GM23338 (cell line): ENCODE results near the gene RAB6A. TPM values are rescaled to one million over a fixed set of nuclear protein-coding genes. Genes with fewer than 3 reads are reported as not detected.

Source experiments
- ATAC-seq: fragments of 200-7000 bp; cut with Tn5 transposase; 3 replicates; pipeline ENCODE4 v1.9.1; 2020
- DNase-seq: peaks from one replicate; pipeline ENCODE4 v3.0.0-alpha.2; 2015; ENCODE audit warnings: low spot score
- H2AFZ ChIP-seq: fragments of 200-600 bp; sonication (generic); 2 replicates; pipeline ENCODE4 v1.8.0; 2016; ENCODE audit warnings: antibody characterized with exemption, mild to moderate bottlenecking, moderate library complexity
- H3F3A ChIP-seq: fragments of 200-600 bp; sonication (generic); replicated peaks from 2 replicates; pipeline ENCODE4 v1.8.0; 2017; ENCODE audit warnings: antibody characterized with exemption, mixed run types, low read depth
- H3K27ac ChIP-seq: fragments of 200-600 bp; sonication (generic); 2 replicates; pipeline ENCODE4 v1.6.1; 2016; ENCODE audit warnings: low read depth
- H3K27me3 ChIP-seq: fragments of 200-600 bp; sonication (generic); 2 replicates; pipeline ENCODE4 v1.8.0; 2016; ENCODE audit warnings: mild to moderate bottlenecking, mixed run types, moderate library complexity; ENCODE audit not compliant: insufficient read depth
- H3K36me3 ChIP-seq: fragments of 200-600 bp; sonication (generic); 2 replicates; pipeline ENCODE4 v1.8.0; 2016; ENCODE audit warnings: mild to moderate bottlenecking; ENCODE audit not compliant: insufficient read depth
- H3K4me1 ChIP-seq: fragments of 200-600 bp; sonication (generic); 2 replicates; pipeline ENCODE4 v1.8.0; 2016; ENCODE audit warnings: mild to moderate bottlenecking, moderate library complexity; ENCODE audit not compliant: insufficient read depth
- H3K4me2 ChIP-seq: fragments of 200-600 bp; sonication (generic); 2 replicates; pipeline ENCODE4 v1.7.1; 2017; ENCODE audit warnings: mixed run types
- H3K4me3 ChIP-seq: fragments of 200-600 bp; sonication (generic); 2 replicates; pipeline ENCODE4 v1.6.1; 2016; ENCODE audit warnings: mixed run types
- H3K79me2 ChIP-seq: fragments of 200-600 bp; sonication (generic); replicated peaks from 2 replicates; pipeline ENCODE4 v1.8.0; 2017; ENCODE audit warnings: mild to moderate bottlenecking; ENCODE audit not compliant: insufficient read depth
- H3K9me2 ChIP-seq: fragments of 200-600 bp; sonication (generic); 2 replicates; pipeline ENCODE4 v1.8.0; 2017; ENCODE audit not compliant: insufficient read depth
- H4K20me1 ChIP-seq: fragments of 200-600 bp; sonication (generic); replicated peaks from 2 replicates; pipeline ENCODE4 v1.8.0; 2017; ENCODE audit warnings: mild to moderate bottlenecking; ENCODE audit not compliant: insufficient read depth
- H3K27ac Mint-ChIP-seq: 2 replicates; pipeline ENCODE4 v1.8.0; 2020; ENCODE audit warnings: inconsistent platforms, mild to moderate bottlenecking, moderate library complexity, mixed read lengths
- H3K27me3 Mint-ChIP-seq: 3 replicates; pipeline ENCODE4 v1.8.0; 2022; ENCODE audit warnings: low read depth, mild to moderate bottlenecking, moderate library complexity, mixed read lengths, inconsistent platforms; ENCODE audit not compliant: insufficient read depth, poor library complexity
- H3K36me3 Mint-ChIP-seq: 3 replicates; pipeline ENCODE4 v1.8.0; 2021; ENCODE audit warnings: low read depth, mild to moderate bottlenecking, inconsistent platforms, moderate library complexity, mixed read lengths
- H3K4me1 Mint-ChIP-seq: 3 replicates; pipeline ENCODE4 v1.8.0; 2020; ENCODE audit warnings: mild to moderate bottlenecking, inconsistent platforms, mixed read lengths
- H3K4me3 Mint-ChIP-seq: 3 replicates; pipeline ENCODE4 v1.8.0; 2021; ENCODE audit warnings: moderate library complexity, mild to moderate bottlenecking, inconsistent platforms, mixed read lengths
- H3K9me3 Mint-ChIP-seq: 3 replicates; pipeline ENCODE4 v1.8.0; 2020; ENCODE audit warnings: moderate library complexity, mild to moderate bottlenecking, inconsistent platforms, mixed read lengths
- CREB1 ChIP-seq: fragments of 250-450 bp; sonication (Bioruptor Pico); IDR thresholded peaks from 2 replicates; pipeline ENCODE4 v1.5.0; 2020; ENCODE audit warnings: low read depth, mild to moderate bottlenecking, moderate library complexity
- CTCF ChIP-seq, 2 experiments: fragments of 200-600 bp in 1 of 2; sonication (generic) in 1 of 2; conservative IDR thresholded peaks; 2 replicates each; pipeline versions ENCODE4 v1.5.1 to v1.6.1; 2016 to 2017; ENCODE audit warnings: antibody characterized with exemption in 2 of 2, low read depth in 2 of 2, mild to moderate bottlenecking in 2 of 2, moderate library complexity in 1 of 2
- ETS1 ChIP-seq: IDR thresholded peaks from 2 replicates; pipeline ENCODE4 v1.6.1; 2016; ENCODE audit warnings: antibody characterized with exemption
- EZH2 ChIP-seq: fragments of 200-600 bp; sonication (generic); IDR thresholded peaks from one replicate; pipeline ENCODE4 v1.8.0; 2017; ENCODE audit warnings: antibody characterized with exemption, mild to moderate bottlenecking, low read depth; ENCODE audit not compliant: unreplicated experiment
- EZH2phosphoT487 ChIP-seq: fragments of 200-600 bp; sonication (generic); IDR thresholded peaks from one replicate; pipeline ENCODE4 v1.8.1; 2018; ENCODE audit warnings: antibody characterized with exemption; ENCODE audit not compliant: unreplicated experiment
- JUNB ChIP-seq: IDR thresholded peaks from one replicate; pipeline ENCODE4 v1.6.1; 2016; ENCODE audit warnings: antibody characterized with exemption; ENCODE audit not compliant: unreplicated experiment
- NANOG ChIP-seq: IDR thresholded peaks from 2 replicates; pipeline ENCODE4 v1.6.1; 2016; ENCODE audit warnings: antibody characterized with exemption, borderline replicate concordance
- POLR2AphosphoS5 ChIP-seq: IDR thresholded peaks from 2 replicates; pipeline ENCODE4 v1.6.1; 2016; ENCODE audit warnings: antibody characterized with exemption, low read depth
- REST ChIP-seq: IDR thresholded peaks from one replicate; pipeline ENCODE4 v1.6.1; 2018; ENCODE audit warnings: antibody characterized with exemption; ENCODE audit not compliant: unreplicated experiment
- STAT1 ChIP-seq: IDR thresholded peaks from one replicate; pipeline ENCODE4 v1.6.1; 2016; ENCODE audit warnings: antibody characterized with exemption; ENCODE audit not compliant: unreplicated experiment
- ZNF114 ChIP-seq: fragments of 250-450 bp; sonication (Bioruptor Pico); IDR thresholded peaks from 2 replicates; pipeline ENCODE4 v1.5.0; 2020; ENCODE audit warnings: mild to moderate bottlenecking, moderate library complexity
- ZNF331 ChIP-seq: fragments of 250-450 bp; sonication (Bioruptor Pico); IDR thresholded peaks from 2 replicates; pipeline ENCODE4 v1.5.0; 2020; ENCODE audit warnings: low read depth, mild to moderate bottlenecking, moderate library complexity
- ZNF462 ChIP-seq: fragments of 250-450 bp; sonication (Bioruptor Pico); IDR thresholded peaks from 2 replicates; pipeline ENCODE4 v1.5.0; 2020; ENCODE audit warnings: mild to moderate bottlenecking, moderate library complexity
- polyA plus RNA-seq: library from polyadenylated mRNA; unstranded; fragments of >200 nt; fragmentation: Nextera tagmentation; extraction: Ambion mirVana; gene quantifications from 2 replicates; pipeline ENCODE4 v1.2.1, GENCODE V29; 2016
- total RNA-seq: library from RNA; depleted of rRNA; stranded (reverse); fragments of >200 nt; shearing (Covaris generic); gene quantifications from 2 replicates; pipeline ENCODE4 v1.2.3, GENCODE V29; 2014

The RAB6A gene
- total and polyA plus RNA-seq, 2 experiments from 2014 or later, result 61.1 to 127 TPM

- H3K27ac Mint-ChIP-seq, result no peak overlapping the region
- H3K4me3 Mint-ChIP-seq, result no peak overlapping the region
- no peak for ATAC-seq
- Histone ChIP-seq H4K20me1 (no peaks in the 10 kb centered on the region), H3K9me2 (peaks cover 3% of the 10 kb centered on the region; the same call in 1 of the 2 replicates), H3K4me1 (peaks cover 12% of the 10 kb centered on the region; the same call in 1 of the 2 replicates), H3F3A (peaks cover 11% of the 10 kb centered on the region), H3K36me3 (no peaks in the 10 kb centered on the region), H3K79me2 (no peaks in the 10 kb centered on the region), H2AFZ (no peak overlapping the region), H3K4me3 (no peak overlapping the region), H3K27me3 (no peaks in the 10 kb centered on the region), H3K4me2 (no peak overlapping the region), H3K27ac (no peak overlapping the region)
- H3K27me3 Mint-ChIP-seq, result peaks cover 11% of the 10 kb centered on the region
- H3K9me3 Mint-ChIP-seq, result peaks cover under 1% of the 10 kb centered on the region; the same call in 1 of the 3 replicates
- no peak for DNase-seq
- TF ChIP-seq STAT1 (no peak), NANOG (no peak), CREB1 (no peak), ZNF331 (CRISPR knock-in tag) (no peak), ZNF114 (CRISPR knock-in tag) (no peak), POLR2AphosphoS5 (no peak), CTCF (conservative IDR thresholded peaks at IDR 0.05; ENCODE audit: low read depth in 2 of 2) (no peak), EZH2phosphoT487 (no peak), ETS1 (no peak), JUNB (no peak), ZNF462 (no peak), REST (no peak), EZH2 (no peak)
- no peaks in the 10 kb centered on the region for H3K36me3 Mint-ChIP-seq
- H3K4me1 Mint-ChIP-seq, result peaks cover 14% of the 10 kb centered on the region
Observed at GRCh38 chr11:73781303-73781702, 20.4 kb upstream of the RAB6A start.
